Subcutaneous abdominal adipose tissue (tissue), 5 donors: Measurements from ENCODE around the gene JAKMIP1.

Experiments
- H3K27ac ChIP-seq: one replicate; pipeline ENCODE4 v1.7.0; 2013; ENCODE audit warnings: low read depth, mild to moderate bottlenecking, inconsistent platforms, low read length, moderate library complexity
- H3K27me3 ChIP-seq, 5 donors: one replicate each; pipeline ENCODE4 v1.7.0; 2013; ENCODE audit warnings: low read length in 5 of 5, inconsistent platforms in 1 of 5; ENCODE audit not compliant: control insufficient read depth in 5 of 5, insufficient read depth in 4 of 5
- H3K36me3 ChIP-seq, 5 donors: one replicate each; pipeline ENCODE4 v1.7.0; 2013; ENCODE audit warnings: low read length in 5 of 5; ENCODE audit not compliant: control insufficient read depth in 5 of 5, insufficient read depth in 5 of 5
- H3K4me1 ChIP-seq, 5 donors: one replicate each; pipeline ENCODE4 v1.7.0; 2013; ENCODE audit warnings: low read length in 5 of 5, mild to moderate bottlenecking in 3 of 5, moderate library complexity in 1 of 5; ENCODE audit not compliant: control insufficient read depth in 5 of 5, insufficient read depth in 5 of 5
- H3K4me3 ChIP-seq, 5 donors: one replicate each; pipeline ENCODE4 v1.7.0; 2013; ENCODE audit warnings: low read length in 5 of 5, low read depth in 1 of 5
- H3K9ac ChIP-seq, 5 donors: one replicate each; pipeline ENCODE4 v1.7.0; 2013; ENCODE audit warnings: low read length in 5 of 5, mild to moderate bottlenecking in 4 of 5, moderate library complexity in 3 of 5
- H3K9me3 ChIP-seq, 5 donors: one replicate each; pipeline ENCODE4 v1.7.0; 2013; ENCODE audit warnings: low read length in 5 of 5; ENCODE audit not compliant: control insufficient read depth in 5 of 5
- donor health status: healthy.
- donor health status: healthy.
- donor health status: healthy.
- donor health status: healthy.
- donor health status: healthy.

Gene JAKMIP1

GRCh38 chr4:6106156-6106555 is 94.2 kb downstream of the JAKMIP1 start:
- Histone ChIP-seq H3K9me3 (peaks cover 0 to 9% (median 4%) of the 10 kb centered on the region in 5 donors), H3K27me3 (peaks cover 3 to 43% (median 24%) of the 10 kb centered on the region in 5 donors), H3K4me3 (no peak overlapping the region), H3K4me1 (no peaks in the 10 kb centered on the region), H3K36me3 (no peaks in the 10 kb centered on the region), H3K27ac (no peak overlapping the region), H3K9ac (no peak overlapping the region)

GRCh38 chr4:6105311-6105911 is 94.9 kb downstream of the JAKMIP1 start:
- Histone ChIP-seq H3K9ac (no peak overlapping the region), H3K9me3 (peaks cover 0 to 9% (median 4%) of the 10 kb centered on the region in 5 donors), H3K4me3 (no peak overlapping the region), H3K27ac (no peak overlapping the region), H3K4me1 (no peaks in the 10 kb centered on the region), H3K36me3 (no peaks in the 10 kb centered on the region), H3K27me3 (peaks cover 3 to 36% (median 23%) of the 10 kb centered on the region in 5 donors)

GRCh38 chr4:6104541-6105130 is 95.7 kb downstream of the JAKMIP1 start:
- no peak overlapping the region for H3K27ac ChIP-seq
- H3K4me3 ChIP-seq = no peak overlapping the region
- no peaks in the 10 kb centered on the region for H3K36me3 ChIP-seq
- H3K9ac ChIP-seq = no peak overlapping the region
- H3K9me3 ChIP-seq = peaks cover 0 to 9% (median 4%) of the 10 kb centered on the region in 5 donors
- peaks cover 2 to 32% (median 23%) of the 10 kb centered on the region in 5 donors for H3K27me3 ChIP-seq
- H3K4me1 ChIP-seq = no peaks in the 10 kb centered on the region

- Histone ChIP-seq H3K27ac (no peak overlapping the region), H3K9ac (no peak overlapping the region), H3K4me1 (no peaks in the 10 kb centered on the region)
Observed at GRCh38 chr4:6097581-6097980, 102.8 kb downstream of the JAKMIP1 start.

GRCh38 chr4:6095897-6096296 is 104.5 kb downstream of the JAKMIP1 start:
- H3K36me3 ChIP-seq = no peaks in the 10 kb centered on the region
- peaks cover 0 to 17% (median 7%) of the 10 kb centered on the region in 5 donors for H3K27me3 ChIP-seq
- no peaks in the 10 kb centered on the region for H3K4me1 ChIP-seq
- H3K27ac ChIP-seq = no peak overlapping the region
- no peak overlapping the region for H3K9ac ChIP-seq
- peaks cover 0 to 14% (median 0%) of the 10 kb centered on the region in 5 donors for H3K9me3 ChIP-seq
- H3K4me3 ChIP-seq = no peak overlapping the region

More at GRCh38 chr4:6097581-6097980, 102.8 kb downstream of the JAKMIP1 start:
- H3K27me3 ChIP-seq = peaks cover 0 to 10% (median 1%) of the 10 kb centered on the region in 5 donors
- H3K36me3 ChIP-seq = no peaks in the 10 kb centered on the region
- H3K4me3 ChIP-seq = no peak overlapping the region
- peaks cover 0 to 18% (median 0%) of the 10 kb centered on the region in 5 donors for H3K9me3 ChIP-seq

GRCh38 chr4:6095023-6095752 is 105.2 kb downstream of the JAKMIP1 start:
- H3K36me3 ChIP-seq = no peaks in the 10 kb centered on the region
- peaks cover 0 to 14% (median 0%) of the 10 kb centered on the region in 5 donors for H3K9me3 ChIP-seq
- no peak overlapping the region for H3K27ac ChIP-seq
- H3K4me3 ChIP-seq = no peak overlapping the region
- H3K9ac ChIP-seq = no peak overlapping the region
- no peaks in the 10 kb centered on the region for H3K4me1 ChIP-seq
- peaks cover 0 to 17% (median 7%) of the 10 kb centered on the region in 5 donors for H3K27me3 ChIP-seq

GRCh38 chr4:6093671-6094070 is 106.7 kb downstream of the JAKMIP1 start:
- Histone ChIP-seq H3K4me1 (no peaks in the 10 kb centered on the region), H3K9me3 (peaks cover 0 to 6% (median 0%) of the 10 kb centered on the region in 5 donors), H3K27ac (no peak overlapping the region), H3K9ac (no peak overlapping the region), H3K27me3 (peaks cover 0 to 17% (median 13%) of the 10 kb centered on the region in 5 donors), H3K4me3 (no peak overlapping the region), H3K36me3 (no peaks in the 10 kb centered on the region)

GRCh38 chr4:6092971-6093370 is 107.4 kb downstream of the JAKMIP1 start:
- H3K27me3 ChIP-seq = peaks cover 0 to 18% (median 14%) of the 10 kb centered on the region in 5 donors
- no peak overlapping the region for H3K4me3 ChIP-seq
- no peaks in the 10 kb centered on the region for H3K4me1 ChIP-seq
- peaks cover 0 to 4% (median 0%) of the 10 kb centered on the region in 5 donors for H3K9me3 ChIP-seq
- no peak overlapping the region for H3K27ac ChIP-seq
- H3K36me3 ChIP-seq = no peaks in the 10 kb centered on the region
- no peak overlapping the region for H3K9ac ChIP-seq

GRCh38 chr4:6092131-6092530 is 108.2 kb downstream of the JAKMIP1 start:
- H3K9ac ChIP-seq = no peak overlapping the region
- no peak overlapping the region for H3K4me3 ChIP-seq
- peaks cover 0 to 19% (median 14%) of the 10 kb centered on the region in 5 donors for H3K27me3 ChIP-seq
- no peak overlapping the region for H3K27ac ChIP-seq
- no peaks in the 10 kb centered on the region for H3K36me3 ChIP-seq
- no peaks in the 10 kb centered on the region for H3K4me1 ChIP-seq
- no peaks in the 10 kb centered on the region for H3K9me3 ChIP-seq

- Histone ChIP-seq H3K27me3 (peaks cover 0 to 19% (median 17%) of the 10 kb centered on the region in 5 donors), H3K36me3 (no peaks in the 10 kb centered on the region), H3K9ac (no peak overlapping the region), H3K27ac (no peak overlapping the region), H3K4me1 (no peaks in the 10 kb centered on the region), H3K9me3 (no peaks in the 10 kb centered on the region), H3K4me3 (no peak overlapping the region)
Observed at GRCh38 chr4:6090931-6091330, 109.4 kb downstream of the JAKMIP1 start.
